ENCODE data around the gene VASP.

VASP gene

DNA sequence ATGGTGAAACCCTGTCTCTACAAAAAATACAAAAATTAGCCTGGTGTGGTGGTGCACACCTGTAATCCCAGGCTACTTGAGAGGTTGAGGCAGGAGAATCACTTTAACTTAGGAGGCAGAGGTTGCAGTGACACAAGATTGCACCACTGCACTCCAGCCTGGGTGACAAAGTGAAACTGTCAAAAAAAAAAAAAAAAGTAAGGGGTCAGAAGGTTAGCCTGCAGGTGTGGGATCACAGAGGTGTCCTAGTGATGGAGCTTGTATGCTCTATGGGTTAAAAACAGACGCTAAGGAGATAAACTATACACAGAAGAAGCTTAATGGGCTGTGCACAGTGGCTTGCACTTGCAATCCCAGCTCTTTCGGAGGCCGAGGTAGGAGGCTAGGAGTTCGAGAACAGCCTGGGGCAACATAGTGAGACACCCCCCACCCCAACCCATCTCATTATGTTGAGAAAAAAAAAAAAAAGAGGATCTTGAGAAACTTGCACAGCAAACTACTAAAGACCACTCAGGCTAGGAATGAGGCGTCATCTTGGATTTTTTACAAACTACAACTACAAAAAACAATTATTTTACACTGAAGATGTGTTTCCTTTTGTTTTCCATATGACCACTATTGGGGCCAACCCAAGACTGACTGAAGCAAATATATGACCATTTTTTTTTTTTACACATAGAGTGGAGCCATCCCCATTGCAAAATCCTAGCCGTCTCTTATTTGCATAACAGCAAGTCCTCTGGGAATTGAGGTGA lies 31.6 kb upstream of the VASP start:
- Histone ChIP-seq H3K36me3 (ENCODE audit: control insufficient read depth, insufficient read depth, low read length) (no peaks in the 10 kb centered on the region), H3K4me3 (ENCODE audit: low read depth, low read length) (no peak overlapping the region), H3K27me3 (ENCODE audit: control insufficient read depth, insufficient read depth, low read length) (peaks cover 25% of the 10 kb centered on the region), H3K9ac (ENCODE audit: low read depth, low read length) (no peak overlapping the region), H3K9me3 (ENCODE audit: control insufficient read depth, insufficient read depth, low read length) (no peaks in the 10 kb centered on the region), H3K4me1 (ENCODE audit: control insufficient read depth, insufficient read depth, low read length) (peaks cover 3% of the 10 kb centered on the region)

DNA sequence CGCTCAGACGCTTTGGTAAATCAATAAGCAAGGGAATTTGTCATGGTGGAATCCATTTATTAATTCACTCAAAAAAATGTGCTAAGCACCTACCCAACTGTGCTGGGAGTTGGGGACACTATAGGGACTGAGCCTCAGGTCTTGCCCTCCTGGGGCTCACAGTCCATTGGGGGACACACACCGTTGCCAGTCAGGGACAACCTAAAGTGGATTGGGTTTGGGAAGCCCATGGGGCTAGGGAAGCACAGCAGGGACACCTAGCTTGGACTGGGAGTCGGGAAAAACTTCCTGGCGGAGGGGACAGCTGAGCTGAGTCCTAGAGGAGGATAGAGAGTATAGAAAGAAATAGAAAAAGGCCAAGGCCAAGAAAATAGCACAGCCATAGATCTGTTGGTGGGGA lies 31.0 kb upstream of the VASP start:
- Histone ChIP-seq H3K4me1 (ENCODE audit: control insufficient read depth, insufficient read depth, low read length) (peaks cover 3% of the 10 kb centered on the region), H3K36me3 (ENCODE audit: control insufficient read depth, insufficient read depth, low read length) (no peaks in the 10 kb centered on the region), H3K9ac (ENCODE audit: low read depth, low read length) (no peak overlapping the region), H3K27me3 (ENCODE audit: control insufficient read depth, insufficient read depth, low read length) (peaks cover 20% of the 10 kb centered on the region), H3K4me3 (ENCODE audit: low read depth, low read length) (no peak overlapping the region), H3K9me3 (ENCODE audit: control insufficient read depth, insufficient read depth, low read length) (no peaks in the 10 kb centered on the region)

DNA sequence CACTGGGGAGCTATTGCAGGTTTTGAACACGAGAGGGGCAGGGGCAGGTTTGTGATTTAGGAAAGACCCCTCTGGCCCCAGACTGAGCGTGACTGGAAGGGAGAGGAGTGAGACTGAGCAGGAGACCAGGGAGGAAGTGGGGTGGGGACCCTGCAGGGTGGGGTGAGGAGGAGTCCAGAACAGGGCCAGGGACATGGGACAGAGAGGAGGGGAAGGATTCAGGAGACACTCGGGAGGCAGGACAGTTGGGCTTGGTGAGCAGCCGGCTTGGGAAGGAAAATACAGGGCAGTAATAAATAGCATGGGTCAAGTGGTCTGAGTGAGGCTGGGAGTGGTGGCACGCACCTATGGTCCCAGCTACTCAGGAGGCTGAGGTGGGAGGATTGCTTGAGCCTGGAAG lies 30.1 kb upstream of the VASP start:
- Histone ChIP-seq H3K4me1 (ENCODE audit: control insufficient read depth, insufficient read depth, low read length) (peaks cover 1% of the 10 kb centered on the region), H3K9me3 (ENCODE audit: control insufficient read depth, insufficient read depth, low read length) (no peaks in the 10 kb centered on the region), H3K4me3 (ENCODE audit: low read depth, low read length) (no peak overlapping the region), H3K36me3 (ENCODE audit: control insufficient read depth, insufficient read depth, low read length) (no peaks in the 10 kb centered on the region), H3K27me3 (ENCODE audit: control insufficient read depth, insufficient read depth, low read length) (peaks cover 12% of the 10 kb centered on the region), H3K9ac (ENCODE audit: low read depth, low read length) (no peak overlapping the region)

DNA sequence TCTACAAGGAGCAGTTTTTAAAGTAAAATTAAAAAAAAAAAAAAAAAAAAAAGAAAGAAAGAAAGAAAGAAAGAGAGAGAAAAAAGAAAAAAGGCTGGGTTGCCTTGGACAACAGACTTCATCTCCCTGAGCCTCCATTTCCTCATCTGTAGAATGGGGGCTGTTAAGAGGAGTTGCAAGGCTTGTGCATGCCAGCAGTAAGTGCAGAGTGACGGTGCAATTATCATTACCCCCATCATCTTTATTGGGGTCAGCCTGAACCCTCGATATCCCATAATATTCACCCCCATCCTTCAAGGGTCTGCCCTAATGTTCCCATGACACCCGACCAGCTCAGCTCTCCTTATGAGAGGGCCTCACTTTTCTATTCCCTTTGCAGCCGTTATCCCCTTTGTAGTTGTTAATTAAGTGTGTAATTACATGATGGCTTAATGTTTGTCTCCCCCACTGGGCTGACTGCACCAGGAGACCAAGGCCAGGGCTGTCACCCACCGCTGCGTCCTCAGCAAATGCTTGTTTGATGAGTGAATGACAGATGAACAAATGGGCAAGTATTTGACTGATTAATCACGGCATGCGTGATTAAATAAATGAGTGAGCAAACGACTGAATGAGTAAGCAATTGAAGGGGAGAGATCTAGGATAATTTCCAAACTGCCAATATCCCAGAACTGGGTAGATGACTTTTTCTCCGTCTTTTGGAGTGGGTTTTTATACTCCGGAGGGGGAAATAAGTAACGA lies 29.4 kb upstream of the VASP start:
- H3K27me3 ChIP-seq (ENCODE audit: control insufficient read depth, insufficient read depth, low read length), result peaks cover 5% of the 10 kb centered on the region
- H3K4me1 ChIP-seq (ENCODE audit: control insufficient read depth, insufficient read depth, low read length), result no peaks in the 10 kb centered on the region
- H3K9me3 ChIP-seq (ENCODE audit: control insufficient read depth, insufficient read depth, low read length), result no peaks in the 10 kb centered on the region
- no peaks in the 10 kb centered on the region for H3K36me3 ChIP-seq (ENCODE audit: control insufficient read depth, insufficient read depth, low read length)
- H3K9ac ChIP-seq (ENCODE audit: low read depth, low read length), result no peak overlapping the region
- peak overlapping the region; percentile 75 for H3K4me3 ChIP-seq (ENCODE audit: low read depth, low read length)

DNA sequence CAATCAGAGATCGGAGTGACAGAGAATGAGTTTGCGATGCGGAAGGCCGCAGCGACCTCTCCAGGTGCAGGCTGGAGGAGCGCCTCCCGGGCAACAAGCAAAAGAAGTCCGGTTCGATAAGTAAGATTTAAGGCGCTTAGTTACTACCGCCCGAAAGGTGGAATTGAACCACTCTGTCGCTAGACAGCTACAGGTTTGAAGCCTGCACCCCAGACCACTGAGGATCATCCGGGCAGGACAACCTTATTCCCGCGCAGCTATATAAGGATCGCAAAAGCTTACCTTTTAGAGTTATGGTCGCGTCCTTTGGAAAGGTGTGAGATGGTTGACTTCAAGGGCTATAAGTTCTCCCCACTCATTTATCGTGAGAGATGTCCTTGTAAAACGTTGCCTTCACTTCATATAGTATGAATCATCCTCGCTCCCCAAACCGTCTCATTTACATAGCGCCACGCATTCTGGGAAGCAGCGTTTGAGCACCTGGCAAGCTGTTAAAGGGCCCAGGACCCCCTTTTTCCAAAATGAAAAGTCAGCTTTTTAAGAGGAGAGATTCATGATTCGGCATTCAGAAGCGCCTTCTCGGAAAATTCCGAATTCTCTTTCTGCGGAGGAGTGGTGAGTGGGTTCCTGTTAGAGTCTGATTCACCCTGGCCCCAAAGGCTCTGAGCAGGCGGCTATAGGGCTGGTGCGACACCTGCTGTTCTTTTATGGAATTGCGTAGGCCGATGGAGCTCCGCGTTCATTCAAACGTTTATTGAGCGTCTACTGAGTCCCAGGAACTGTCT lies 28.6 kb upstream of the VASP start:
- no peaks in the 10 kb centered on the region for H3K36me3 ChIP-seq (ENCODE audit: control insufficient read depth, insufficient read depth, low read length)
- H3K27me3 ChIP-seq (ENCODE audit: control insufficient read depth, insufficient read depth, low read length), result peaks cover 2% of the 10 kb centered on the region
- H3K4me1 ChIP-seq (ENCODE audit: control insufficient read depth, insufficient read depth, low read length), result no peaks in the 10 kb centered on the region
- H3K9me3 ChIP-seq (ENCODE audit: control insufficient read depth, insufficient read depth, low read length), result no peaks in the 10 kb centered on the region
- peak overlapping the region; percentile 75 for H3K4me3 ChIP-seq (ENCODE audit: low read depth, low read length)
- H3K9ac ChIP-seq (ENCODE audit: low read depth, low read length), result peak overlapping the region; percentile 96

DNA sequence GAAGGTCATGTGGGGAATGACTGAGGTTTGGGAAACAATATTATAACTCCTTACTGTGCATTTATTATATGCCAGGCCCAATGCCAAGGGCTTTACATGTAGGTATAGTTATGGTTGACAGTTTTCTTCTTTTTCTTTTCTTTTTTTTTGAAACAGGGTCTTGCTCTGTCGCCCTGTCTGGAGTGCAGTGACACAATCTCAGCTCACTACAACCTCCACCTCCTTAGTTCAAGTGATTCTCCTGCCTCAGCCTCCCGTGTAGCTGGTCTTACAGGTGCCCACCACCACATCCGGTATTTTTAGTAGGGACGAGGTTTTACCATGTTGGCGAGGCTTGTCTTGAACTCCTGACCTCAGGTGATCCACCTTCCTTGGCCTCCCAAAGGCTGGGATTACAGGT lies 24.2 kb upstream of the VASP start:
- Histone ChIP-seq H3K4me3 (ENCODE audit: low read depth, low read length) (no peak overlapping the region), H3K27me3 (ENCODE audit: control insufficient read depth, insufficient read depth, low read length) (no peaks in the 10 kb centered on the region), H3K9me3 (ENCODE audit: control insufficient read depth, insufficient read depth, low read length) (no peaks in the 10 kb centered on the region), H3K9ac (ENCODE audit: low read depth, low read length) (no peak overlapping the region), H3K36me3 (ENCODE audit: control insufficient read depth, insufficient read depth, low read length) (no peaks in the 10 kb centered on the region), H3K4me1 (ENCODE audit: control insufficient read depth, insufficient read depth, low read length) (peaks cover 2% of the 10 kb centered on the region)

DNA sequence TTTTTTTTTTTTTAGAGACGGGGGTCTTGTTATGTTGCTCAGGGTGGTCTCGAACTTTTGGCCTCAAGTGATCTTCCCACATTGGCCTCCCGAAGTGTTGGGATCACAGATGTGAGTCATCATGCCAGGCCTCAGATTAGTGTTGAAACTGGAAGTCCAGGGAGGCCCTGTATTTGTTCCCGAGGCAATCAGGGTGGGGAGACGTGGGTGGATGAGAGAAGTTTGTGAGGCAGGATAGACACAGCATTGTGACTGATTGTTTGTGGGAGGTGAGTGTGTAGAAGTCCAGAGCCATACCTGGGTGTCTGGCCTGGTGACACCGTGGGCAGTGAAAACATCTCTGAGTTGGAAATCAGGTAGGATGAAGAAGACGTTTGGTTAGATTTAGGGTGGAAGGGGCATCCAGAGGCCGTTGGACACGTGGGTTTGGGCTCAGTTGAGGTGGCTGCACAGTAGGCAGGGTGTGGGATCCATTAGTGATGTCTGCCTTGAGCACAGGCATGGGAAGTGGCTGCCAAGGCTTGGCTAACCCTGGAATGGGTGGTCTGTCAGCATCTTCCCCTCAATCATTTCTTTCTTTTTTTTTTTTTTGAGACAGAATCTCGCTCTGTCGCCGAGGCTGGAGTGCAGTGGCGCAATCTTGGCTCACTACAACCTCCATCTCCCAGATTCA lies 22.9 kb upstream of the VASP start:
- peaks cover 2% of the 10 kb centered on the region for H3K4me1 ChIP-seq (ENCODE audit: control insufficient read depth, insufficient read depth, low read length)
- H3K27me3 ChIP-seq (ENCODE audit: control insufficient read depth, insufficient read depth, low read length), result no peaks in the 10 kb centered on the region
- H3K9ac ChIP-seq (ENCODE audit: low read depth, low read length), result no peak overlapping the region
- peaks cover 4% of the 10 kb centered on the region for H3K36me3 ChIP-seq (ENCODE audit: control insufficient read depth, insufficient read depth, low read length)
- H3K4me3 ChIP-seq (ENCODE audit: low read depth, low read length), result no peak overlapping the region
- H3K9me3 ChIP-seq (ENCODE audit: control insufficient read depth, insufficient read depth, low read length), result no peaks in the 10 kb centered on the region

DNA sequence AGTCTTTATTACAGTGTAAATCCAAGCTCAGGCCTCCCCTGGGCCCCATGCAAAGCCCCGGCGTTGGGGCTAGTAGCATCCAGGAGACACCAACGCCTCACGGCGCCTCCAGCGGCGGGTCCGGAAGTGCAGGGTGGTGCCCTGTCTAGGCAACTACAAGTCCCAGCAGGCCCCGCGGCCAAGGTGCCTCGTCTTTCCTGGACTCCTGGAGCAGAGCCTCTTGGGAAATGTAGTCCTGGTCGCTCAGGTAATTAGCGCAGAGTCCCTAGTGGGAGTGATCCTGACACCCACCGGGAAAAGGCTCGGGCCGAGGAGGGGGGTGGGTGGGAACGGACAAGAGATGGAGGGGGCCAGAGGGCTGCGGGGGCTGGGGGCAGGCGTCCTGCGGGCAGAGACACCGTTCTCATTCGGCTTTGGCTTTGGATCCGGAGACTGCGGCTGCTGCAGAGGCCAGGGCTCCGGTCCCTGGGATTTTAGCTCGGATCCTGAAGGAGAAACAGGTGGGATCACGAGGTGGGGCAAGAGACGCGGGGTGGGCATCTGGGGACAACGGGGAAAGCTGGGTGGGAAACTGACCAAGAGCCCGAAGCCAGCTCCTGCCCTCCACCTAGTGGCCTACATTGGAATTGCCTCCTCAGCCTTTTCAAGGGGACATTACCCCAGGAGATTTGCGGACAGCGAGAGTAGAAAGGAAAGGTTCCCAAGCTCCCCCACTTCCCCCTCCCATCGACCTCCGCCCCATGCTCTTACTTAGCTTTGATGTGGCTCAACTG lies 21.8 kb upstream of the VASP start:
- Histone ChIP-seq H3K27me3 (ENCODE audit: control insufficient read depth, insufficient read depth, low read length) (no peaks in the 10 kb centered on the region), H3K36me3 (ENCODE audit: control insufficient read depth, insufficient read depth, low read length) (peaks cover 4% of the 10 kb centered on the region), H3K9ac (ENCODE audit: low read depth, low read length) (peak overlapping the region; percentile 66), H3K4me1 (ENCODE audit: control insufficient read depth, insufficient read depth, low read length) (peaks cover 2% of the 10 kb centered on the region), H3K9me3 (ENCODE audit: control insufficient read depth, insufficient read depth, low read length) (no peaks in the 10 kb centered on the region), H3K4me3 (ENCODE audit: low read depth, low read length) (peak overlapping the region; percentile 61)

DNA sequence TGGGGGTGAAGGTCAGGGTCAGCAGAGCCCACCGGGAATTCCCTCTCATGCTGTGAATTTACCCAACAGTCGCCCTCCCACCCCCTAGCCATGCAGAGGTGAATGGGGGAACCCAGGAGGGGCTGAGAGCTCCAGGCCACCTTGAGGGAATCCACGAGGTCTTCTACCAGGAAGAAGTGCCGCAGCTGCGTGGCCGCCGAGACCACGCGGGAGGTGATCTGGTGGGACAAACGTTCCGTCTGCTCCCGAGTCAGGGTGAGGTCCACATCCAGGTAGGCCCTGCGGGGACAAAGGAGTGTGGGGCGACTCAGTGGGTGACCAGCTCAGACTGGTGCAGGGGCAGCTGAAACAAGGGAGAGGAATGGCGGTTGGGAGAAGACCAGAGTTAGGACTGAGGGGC lies 18.6 kb upstream of the VASP start:
- Histone ChIP-seq H3K27me3 (ENCODE audit: control insufficient read depth, insufficient read depth, low read length) (no peaks in the 10 kb centered on the region), H3K36me3 (ENCODE audit: control insufficient read depth, insufficient read depth, low read length) (peaks cover 4% of the 10 kb centered on the region), H3K4me3 (ENCODE audit: low read depth, low read length) (no peak overlapping the region), H3K9me3 (ENCODE audit: control insufficient read depth, insufficient read depth, low read length) (no peaks in the 10 kb centered on the region), H3K9ac (ENCODE audit: low read depth, low read length) (no peak overlapping the region), H3K4me1 (ENCODE audit: control insufficient read depth, insufficient read depth, low read length) (peaks cover 4% of the 10 kb centered on the region)

DNA sequence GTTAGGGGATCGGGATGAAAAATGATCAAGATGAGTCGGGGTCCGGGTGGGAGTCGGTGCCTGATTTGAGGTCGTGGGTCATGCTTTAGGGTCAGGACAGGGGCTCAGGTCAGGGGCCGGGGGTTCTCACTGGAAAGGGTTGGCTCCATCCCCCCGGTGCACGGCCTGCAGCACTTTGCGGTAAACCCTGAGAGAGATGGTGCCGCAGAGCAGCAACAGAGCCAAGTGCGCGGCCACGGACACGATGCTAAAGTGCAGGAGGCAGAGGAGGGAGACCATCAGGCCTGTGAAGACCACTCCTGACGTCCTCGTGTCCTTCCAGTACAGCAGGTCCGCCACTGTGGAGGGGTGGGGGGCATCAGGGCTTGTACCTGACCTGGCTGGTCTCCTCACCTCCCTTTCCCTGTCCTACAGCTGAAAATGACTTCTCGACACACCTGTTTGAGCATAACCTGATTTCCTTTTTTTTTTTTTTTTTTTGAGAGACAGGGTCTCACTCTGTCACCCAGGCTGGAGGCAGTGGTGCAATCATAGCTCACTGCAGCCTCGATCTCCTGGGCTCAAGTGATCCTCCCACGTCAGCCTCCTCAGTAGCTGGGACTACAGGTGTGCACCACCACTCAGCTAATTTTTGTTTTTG lies 17.9 kb upstream of the VASP start:
- peaks cover 4% of the 10 kb centered on the region for H3K4me1 ChIP-seq (ENCODE audit: control insufficient read depth, insufficient read depth, low read length)
- H3K36me3 ChIP-seq (ENCODE audit: control insufficient read depth, insufficient read depth, low read length), result peaks cover 4% of the 10 kb centered on the region
- no peaks in the 10 kb centered on the region for H3K27me3 ChIP-seq (ENCODE audit: control insufficient read depth, insufficient read depth, low read length)
- no peak overlapping the region for H3K4me3 ChIP-seq (ENCODE audit: low read depth, low read length)
- no peak overlapping the region for H3K9ac ChIP-seq (ENCODE audit: low read depth, low read length)
- no peaks in the 10 kb centered on the region for H3K9me3 ChIP-seq (ENCODE audit: control insufficient read depth, insufficient read depth, low read length)

Data from iPS-15b (cell line).